GM15510 (cell line): ENCODE measurements around the gene TGFBR1.

Experiments
- POLR2A ChIP-seq: IDR thresholded peaks from 3 replicates; pipeline ENCODE4 v1.6.1; 2011; ENCODE audit warnings: borderline replicate concordance; ENCODE audit not compliant: insufficient read length; ENCODE audit errors: extremely low read depth

Gene TGFBR1

GRCh38 chr9:99190597-99191283, 85.8 kb downstream of the TGFBR1 start:
- TF ChIP-seq POLR2A = no peak

GRCh38 chr9:99192786-99193465, 88.0 kb downstream of the TGFBR1 start:
- no peak for TF ChIP-seq POLR2A

- no peak for TF ChIP-seq POLR2A
Observed at GRCh38 chr9:99193466-99193821, 88.5 kb downstream of the TGFBR1 start.

- TF ChIP-seq POLR2A = no peak
Observed at GRCh38 chr9:99197124-99197630, 92.3 kb downstream of the TGFBR1 start.

GRCh38 chr9:99197987-99198386, 93.1 kb downstream of the TGFBR1 start:
- TF ChIP-seq POLR2A = no peak

- TF ChIP-seq POLR2A = no peak
Observed at GRCh38 chr9:99199938-99200539, 95.1 kb downstream of the TGFBR1 start.

GRCh38 chr9:99201603-99202002, 96.7 kb downstream of the TGFBR1 start:
- no peak for TF ChIP-seq POLR2A
